ENCODE measurements around the gene MYBPC1.
"Not testable (repeated sequence)": the region's sequence is repeated elsewhere in the genome, so short reads cannot be mapped to it uniquely, and the experiment has no call there.

Gene MYBPC1

DNA sequence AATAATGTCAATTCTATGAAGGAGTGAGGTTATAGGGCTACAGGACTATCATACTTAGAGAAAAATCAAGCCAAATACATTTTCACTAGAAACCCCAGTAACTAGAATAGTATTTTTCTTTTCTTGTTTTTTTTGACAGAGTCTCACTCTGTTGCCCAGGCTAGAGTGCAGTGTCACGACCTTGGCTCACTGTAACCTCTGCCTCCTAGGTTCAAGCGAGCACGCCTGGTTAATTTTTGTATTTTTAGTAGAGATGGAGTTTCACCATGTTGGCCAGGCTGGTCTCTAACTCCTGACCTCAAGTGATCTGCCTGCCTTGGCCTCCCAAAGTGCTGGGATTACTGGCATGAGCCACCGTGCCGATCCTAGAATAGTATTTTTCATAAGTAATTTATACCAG is 139.7 kb downstream of the MYBPC1 start:
- not testable (repeated sequence) for DNase-seq (ENCODE audit: low spot score)

Data from ecto neural progenitor cell (in vitro differentiated cells).